NCI-H1436 (cell line): ENCODE measurements around the gene CD300A.

ENCODE experiments used
- DNase-seq: peaks from one replicate; lab custom pipeline; 2025; lab: John Stamatoyannopoulos, UW

Gene CD300A

DNA sequence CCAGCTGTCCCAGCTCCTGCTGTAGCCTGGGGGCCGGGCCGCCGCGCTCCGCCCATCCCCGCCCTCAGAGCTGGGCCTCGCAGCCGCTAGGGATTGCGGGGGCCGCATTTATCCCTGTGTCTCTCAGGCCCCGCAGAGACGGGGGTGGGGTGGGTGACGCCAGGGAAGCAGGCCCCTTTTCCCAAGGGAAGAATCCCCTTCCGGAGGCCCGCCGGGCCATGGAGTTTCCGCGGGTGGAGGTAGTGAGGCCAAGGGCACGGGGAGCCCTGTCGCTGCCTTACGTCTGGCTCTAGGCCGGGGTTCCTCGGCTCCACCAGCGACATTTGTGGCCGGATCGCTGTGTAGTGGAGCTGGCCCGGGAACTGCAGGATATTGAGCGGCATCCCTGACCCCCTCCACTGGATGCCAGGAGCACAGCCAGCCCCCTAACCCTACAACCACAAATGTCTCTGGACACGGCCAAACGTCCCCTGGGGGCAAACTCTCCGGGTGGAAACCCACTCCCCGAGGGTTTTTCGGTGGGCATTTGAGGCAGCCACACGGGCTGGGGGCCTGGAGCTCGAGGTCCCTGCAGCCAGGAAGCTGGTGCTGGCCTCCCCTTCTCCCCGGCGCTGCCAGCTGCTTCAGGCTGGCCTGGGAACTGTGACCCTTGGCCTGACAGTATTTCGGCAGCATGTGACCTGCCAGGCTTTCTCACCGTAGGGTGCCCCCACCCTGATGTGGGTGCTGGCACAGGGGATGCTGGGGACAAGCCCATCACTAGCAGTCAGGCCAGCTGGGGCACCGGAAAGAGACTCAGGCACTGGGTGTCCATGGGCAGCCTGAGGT, 12.0 kb upstream of the CD300A start:
- no peak for DNase-seq

- no peak for DNase-seq
Observed at GRCh38 chr17:74455025-74455545, 11.3 kb upstream of the CD300A start.

GRCh38 chr17:74455821-74456220, 10.6 kb upstream of the CD300A start:
- DNase-seq = no peak

GRCh38 chr17:74457146-74457819, 9.2 kb upstream of the CD300A start:
- peak; percentile 81 for DNase-seq

DNA sequence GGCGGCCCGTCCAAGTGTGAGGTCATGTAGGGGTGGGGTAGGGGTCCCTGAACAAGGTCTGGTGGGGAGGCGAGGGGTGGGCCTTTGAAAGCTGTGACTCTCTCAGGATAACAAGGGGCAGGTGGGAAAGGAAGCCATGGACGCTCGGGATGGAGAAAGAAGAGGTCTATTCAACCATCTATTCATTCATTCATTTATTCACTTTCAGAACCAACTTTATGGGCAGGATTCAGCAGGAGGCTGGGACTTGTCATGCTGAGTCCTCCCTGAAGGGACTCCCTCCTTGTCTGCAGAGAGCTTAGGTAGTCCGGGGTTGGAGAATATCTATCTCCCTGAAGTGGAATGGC, 8.6 kb upstream of the CD300A start:
- no peak for DNase-seq

GRCh38 chr17:74458835-74459234, 7.6 kb upstream of the CD300A start:
- DNase-seq = no peak

- no peak for DNase-seq
Observed at GRCh38 chr17:74459622-74460021, 6.8 kb upstream of the CD300A start.

DNA sequence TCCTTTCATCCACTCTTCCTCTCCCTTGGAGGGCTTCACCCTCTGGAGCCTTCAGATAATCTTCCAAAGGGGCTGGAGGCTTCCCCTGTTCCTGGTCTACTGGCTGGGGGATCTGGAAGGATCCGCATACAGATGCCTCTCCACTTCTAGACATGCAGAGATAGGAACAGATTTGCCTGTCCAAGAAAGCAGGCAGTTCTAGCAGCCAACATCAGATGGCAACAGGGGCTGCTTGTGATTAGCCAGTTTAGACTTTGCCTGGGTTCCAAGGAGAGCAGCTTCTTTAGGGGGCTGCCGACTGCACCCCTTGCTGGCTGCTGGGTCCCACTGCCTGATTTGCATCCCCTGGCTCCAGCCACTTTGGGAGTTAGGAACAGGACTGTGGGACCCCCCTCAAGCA, 6.2 kb upstream of the CD300A start:
- no peak for DNase-seq

GRCh38 chr17:74460996-74461395, 5.4 kb upstream of the CD300A start:
- DNase-seq = no peak

- no peak for DNase-seq
Observed at GRCh38 chr17:74461611-74462010, 4.8 kb upstream of the CD300A start.

DNA sequence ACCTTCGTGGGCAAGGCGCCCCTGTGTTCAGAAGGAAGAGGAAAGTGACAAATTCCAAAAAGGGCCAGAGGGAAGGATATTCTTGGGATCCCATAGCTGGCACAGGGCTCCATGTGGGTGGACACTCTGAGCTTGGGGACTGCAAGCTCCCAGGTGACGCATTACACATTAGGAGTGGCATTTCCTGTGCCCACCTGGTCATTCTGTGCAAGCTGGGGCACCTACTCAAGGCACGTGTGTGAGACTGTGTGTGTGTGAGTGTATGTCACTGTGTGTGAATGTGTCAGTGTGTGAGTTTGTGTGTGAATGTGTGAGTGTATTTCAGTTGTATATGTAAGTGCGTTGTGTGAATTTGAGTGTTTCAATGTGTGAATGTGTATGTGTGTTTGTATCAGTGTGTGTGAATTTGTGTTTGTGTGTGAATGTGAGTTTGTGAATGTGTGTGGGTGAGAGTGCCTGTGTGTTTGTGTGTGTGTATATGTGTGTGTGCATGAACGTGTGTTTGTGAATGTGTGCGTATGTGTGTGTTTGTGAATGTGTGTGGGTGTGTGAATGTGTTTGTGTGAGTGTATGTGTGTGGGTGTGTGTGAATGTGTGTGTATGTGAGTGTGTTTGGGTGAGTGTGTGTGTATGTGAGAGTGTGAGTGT, 1.6 kb upstream of the CD300A start:
- no peak for DNase-seq

GRCh38 chr17:74465378-74466110, 890 bp upstream of the CD300A start:
- DNase-seq = no peak

DNA sequence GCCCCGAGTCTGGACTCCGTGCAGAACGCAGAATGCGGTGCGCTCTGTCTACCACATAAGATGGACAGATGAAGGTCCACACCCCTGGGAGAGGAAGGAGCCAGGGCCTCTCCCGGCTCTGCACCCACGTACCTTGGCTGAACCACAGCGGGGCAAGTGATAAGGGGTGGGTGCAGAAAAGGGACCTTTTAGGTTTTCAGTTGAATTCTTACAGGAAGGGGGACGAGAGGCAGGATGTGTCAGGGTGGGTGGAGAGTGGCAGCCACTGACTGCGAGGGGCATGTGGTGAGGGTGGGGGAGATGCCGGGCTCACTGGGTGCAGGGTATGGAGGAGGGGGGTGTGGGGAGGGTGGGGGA, 372 bp downstream of the CD300A start:
- DNase-seq = no peak

GRCh38 chr17:74467221-74467951, 952 bp downstream of the CD300A start:
- DNase-seq = no peak

- no peak for DNase-seq
Observed at GRCh38 chr17:74471341-74471740, 4.9 kb downstream of the CD300A start.

- DNase-seq = no peak
Observed at GRCh38 chr17:74472890-74473289, 6.5 kb downstream of the CD300A start.

- DNase-seq = no peak
Observed at GRCh38 chr17:74473294-74473693, 6.9 kb downstream of the CD300A start.

DNA sequence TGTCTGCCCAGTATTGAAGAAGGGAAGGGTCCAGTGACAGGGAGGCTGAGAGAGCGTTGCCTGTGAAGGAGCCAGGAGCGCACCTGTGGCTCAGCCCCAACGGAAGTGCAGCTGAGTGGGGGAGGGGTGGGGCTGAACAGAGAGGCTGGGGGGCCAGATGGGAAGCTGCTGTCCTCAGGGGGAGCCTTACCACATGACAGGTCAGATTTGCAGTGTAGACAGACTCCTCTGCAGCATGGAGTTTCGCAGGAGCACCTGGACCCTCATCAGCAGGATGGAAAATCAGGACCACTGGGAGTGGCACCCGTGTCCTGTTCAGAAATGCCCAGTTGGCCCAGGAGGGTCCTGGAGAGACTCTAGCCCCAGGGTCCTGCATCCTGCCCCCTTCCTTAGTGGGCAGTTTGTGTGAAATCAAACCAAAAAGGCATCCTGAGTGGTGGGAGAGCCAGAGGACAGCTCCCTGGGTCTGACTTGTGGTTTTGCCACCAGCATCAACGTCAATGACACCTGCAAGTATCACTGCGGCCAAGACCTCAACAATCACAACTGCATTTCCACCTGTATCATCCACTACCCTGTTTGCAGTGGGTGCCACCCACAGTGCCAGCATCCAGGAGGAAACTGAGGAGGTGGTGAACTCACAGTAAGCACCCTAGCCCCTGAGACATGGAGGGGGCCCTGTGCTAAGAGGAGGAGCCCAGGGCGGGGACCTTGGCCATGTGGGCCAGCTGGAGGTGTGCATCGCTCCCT, 7.8 kb downstream of the CD300A start:
- no peak for DNase-seq

GRCh38 chr17:74475189-74475588, 8.8 kb downstream of the CD300A start:
- no peak for DNase-seq

DNA sequence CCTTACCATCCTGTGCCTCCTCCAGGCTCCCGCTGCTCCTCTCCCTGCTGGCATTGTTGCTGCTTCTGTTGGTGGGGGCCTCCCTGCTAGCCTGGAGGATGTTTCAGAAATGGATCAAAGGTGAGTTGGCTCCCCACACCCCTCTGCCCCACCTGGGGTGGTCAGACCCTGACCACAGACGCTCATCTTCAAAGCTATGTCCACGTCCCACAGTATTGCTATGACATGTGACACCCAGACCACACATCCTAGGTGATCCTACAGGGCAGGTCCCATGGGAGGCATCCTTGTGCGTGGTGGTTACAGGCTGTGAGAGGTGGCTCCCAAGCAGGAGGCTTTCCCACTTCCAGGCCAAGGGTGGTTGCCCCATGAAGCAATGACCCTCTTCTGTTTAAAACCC, 11.0 kb downstream of the CD300A start:
- no peak for DNase-seq
